NCI-H2029 (cell line): ENCODE measurements around the gene PRKCE.

Source experiments
- DNase-seq: peaks from one replicate; lab custom pipeline; 2025; lab: John Stamatoyannopoulos, UW

Gene PRKCE

DNA sequence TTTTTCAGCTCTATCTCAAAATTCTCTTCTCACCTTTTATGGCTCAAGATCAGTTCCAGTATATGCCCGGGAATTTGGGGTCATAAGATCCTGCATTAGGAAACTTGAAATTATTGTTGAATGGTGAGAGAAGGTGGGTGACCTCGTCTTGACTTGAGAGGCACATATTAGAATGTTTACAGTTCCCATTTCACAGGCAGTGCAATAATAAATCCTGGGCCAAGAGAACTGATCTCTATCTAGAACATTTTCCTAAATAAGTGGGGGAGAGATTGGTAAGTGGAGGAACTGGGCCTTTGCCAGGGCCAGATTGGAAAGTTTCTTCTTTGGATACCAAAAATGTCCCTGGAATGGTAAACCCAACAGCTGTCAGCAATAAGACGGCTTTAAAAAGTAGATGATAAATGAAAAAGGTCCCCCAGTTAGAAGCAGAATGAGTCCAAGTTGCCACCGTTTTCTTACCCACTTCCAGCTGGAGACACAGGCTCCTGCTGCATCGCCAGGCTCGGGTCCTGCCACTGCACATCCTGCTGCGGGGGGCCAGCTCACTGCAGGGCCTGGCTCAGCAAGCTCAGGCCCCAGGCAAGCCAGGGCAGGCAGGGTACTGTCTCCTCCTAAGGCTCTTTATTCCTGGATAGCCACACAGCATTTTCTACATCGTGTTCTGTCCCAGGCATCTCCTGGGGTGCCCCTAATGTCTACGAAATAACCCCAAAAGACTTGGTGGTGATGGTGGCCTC is 519.3 kb downstream of the PRKCE start:
- DNase-seq: no peak

- DNase-seq: no peak
These were observed 520.0 kb downstream of the PRKCE start for GRCh38 chr2:46171411-46171953.

- DNase-seq: no peak
These were observed 520.6 kb downstream of the PRKCE start for GRCh38 chr2:46171996-46172546.

- DNase-seq: no peak
These were observed 521.6 kb downstream of the PRKCE start for GRCh38 chr2:46173030-46173429.

GRCh38 chr2:46173636-46174250 is 522.3 kb downstream of the PRKCE start:
- no peak for DNase-seq

- DNase-seq: no peak
These were observed 523.1 kb downstream of the PRKCE start for GRCh38 chr2:46174345-46175170.

DNA sequence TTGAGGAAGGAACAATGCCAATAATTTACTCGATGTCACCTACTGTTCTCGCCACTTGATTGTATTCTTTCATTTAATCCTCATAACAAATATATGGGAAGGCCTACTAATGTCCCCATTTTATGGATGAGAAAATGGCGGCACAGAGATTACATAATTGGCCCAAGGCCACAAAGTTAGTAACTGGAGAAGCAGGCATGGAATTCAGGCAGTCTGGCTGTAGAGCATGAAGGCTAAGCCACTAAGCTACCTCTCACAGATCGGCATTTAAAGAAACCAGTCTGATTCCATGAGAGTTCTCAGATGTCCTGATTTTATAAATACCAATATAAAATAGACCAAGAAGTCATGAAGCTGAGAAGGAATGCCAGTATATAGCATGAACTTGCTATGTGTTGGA is 523.9 kb downstream of the PRKCE start:
- DNase-seq: no peak

- no peak for DNase-seq
These were observed 526.1 kb downstream of the PRKCE start for GRCh38 chr2:46177461-46178089.

- DNase-seq: no peak
These were observed 527.7 kb downstream of the PRKCE start for GRCh38 chr2:46179037-46179621.

DNA sequence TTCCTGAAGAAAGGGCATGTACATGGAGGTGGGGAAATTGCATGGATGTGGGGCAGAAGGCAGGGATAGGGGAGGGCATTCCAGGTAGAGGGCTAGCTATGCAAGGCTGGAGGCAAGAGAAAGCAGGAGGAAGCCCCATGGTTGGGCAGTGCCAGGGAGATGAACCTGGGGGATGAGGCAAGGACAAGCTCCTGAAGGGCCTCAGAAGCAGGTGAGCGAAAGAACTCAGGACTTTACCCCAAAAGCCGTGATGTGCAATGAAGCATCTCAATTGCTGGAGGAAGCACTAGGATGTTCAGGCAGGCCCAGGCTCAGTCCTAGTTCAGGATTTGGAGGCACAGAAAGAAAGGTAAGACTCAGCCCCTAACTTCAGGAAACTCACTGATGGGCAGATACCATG is 528.7 kb downstream of the PRKCE start:
- no peak for DNase-seq

DNA sequence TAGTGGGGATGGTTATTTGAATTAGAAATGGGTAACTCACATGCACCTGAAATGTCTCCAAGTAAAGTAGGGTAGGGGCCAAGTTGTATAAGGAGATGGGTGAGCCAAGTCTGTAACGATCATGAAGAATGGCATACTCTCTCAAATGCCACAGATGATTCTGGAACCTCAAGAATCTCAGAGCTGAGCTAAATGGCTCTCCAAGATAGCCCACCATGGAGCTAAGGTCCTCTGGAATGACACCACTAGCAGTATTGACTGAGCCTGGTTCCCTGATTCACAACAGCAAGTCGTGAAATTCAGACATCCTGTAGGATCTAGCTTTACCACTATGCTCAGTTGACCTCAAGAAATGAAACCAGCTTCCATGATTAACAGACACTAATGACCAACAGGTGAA is 529.8 kb downstream of the PRKCE start:
- DNase-seq: no peak

DNA sequence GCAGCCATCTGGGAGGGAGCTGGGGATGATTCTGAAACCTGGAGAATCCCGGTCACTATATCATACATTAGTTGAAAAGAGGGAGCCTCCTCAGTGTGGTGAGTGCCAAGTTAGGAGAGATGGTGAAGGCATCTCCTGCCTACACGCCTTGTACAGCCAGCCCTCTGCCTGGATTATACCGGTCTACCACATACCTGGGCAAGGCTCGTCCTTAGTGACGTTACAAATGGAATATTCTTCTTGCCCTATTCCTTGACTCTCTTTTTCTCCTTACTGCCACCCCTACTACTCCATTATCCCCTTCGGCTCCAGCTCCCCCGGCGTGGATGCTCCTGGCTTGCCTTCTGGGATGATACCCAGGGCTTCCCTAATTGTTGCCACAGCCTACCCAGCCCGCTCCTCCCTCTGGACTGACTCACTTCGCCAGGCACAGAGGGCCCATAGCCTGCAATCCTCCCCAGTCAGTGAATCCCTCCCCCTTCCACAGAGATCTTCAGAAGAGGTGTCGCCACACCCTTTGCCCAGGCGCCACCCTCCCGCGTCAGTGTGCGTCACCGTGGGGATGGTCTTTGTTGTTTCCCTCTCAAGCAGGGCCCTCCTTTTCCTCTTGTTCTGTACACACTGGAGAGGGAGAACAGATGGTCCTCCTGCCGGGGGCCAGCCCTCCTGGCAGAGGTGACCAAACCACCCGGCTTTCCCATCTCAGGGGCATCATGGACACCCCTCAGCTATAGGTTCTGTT is 530.5 kb downstream of the PRKCE start:
- peak; percentile 42 for DNase-seq

- DNase-seq: no peak
These were observed 532.0 kb downstream of the PRKCE start for GRCh38 chr2:46183426-46183825.

DNA sequence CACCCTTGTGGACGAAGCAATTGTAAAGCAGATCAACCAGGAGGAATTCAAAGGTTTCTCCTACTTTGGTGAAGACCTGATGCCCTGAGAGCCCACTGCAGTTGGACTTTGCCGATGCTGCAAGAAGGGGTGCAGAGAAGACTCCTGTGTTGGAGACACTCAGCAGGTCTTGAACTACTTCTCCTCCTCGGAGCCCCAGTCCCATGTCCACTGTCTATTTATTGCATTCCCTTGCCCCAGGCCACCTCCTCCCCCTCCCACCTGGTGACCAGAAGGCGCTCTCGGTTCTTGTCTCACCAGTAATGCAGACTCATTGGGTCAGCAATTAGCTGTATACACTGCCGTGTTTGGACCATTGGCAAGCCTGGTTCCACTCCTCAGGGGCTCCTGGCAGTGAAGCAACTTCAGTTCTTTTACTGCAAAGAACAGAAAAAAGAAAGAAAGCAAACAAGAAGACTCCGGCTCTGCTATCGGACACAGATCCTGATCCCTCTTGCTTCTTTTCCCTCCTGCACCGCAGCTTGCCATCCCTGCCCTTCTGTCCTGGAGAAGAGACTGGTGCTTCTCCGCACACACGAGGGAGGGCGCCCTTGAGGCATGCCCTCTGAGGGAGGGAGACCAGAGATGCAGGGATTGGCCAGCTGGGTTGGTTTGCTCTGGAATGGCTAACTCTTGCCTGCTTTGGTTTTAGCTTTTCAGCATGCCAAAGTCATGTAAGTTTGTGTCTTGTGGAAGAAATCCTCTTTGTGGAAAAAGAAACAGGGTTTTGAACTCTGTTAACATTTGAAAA is 533.5 kb downstream of the PRKCE start:
- no peak for DNase-seq

GRCh38 chr2:46187112-46187618 is 535.7 kb downstream of the PRKCE start:
- no peak for DNase-seq

DNA sequence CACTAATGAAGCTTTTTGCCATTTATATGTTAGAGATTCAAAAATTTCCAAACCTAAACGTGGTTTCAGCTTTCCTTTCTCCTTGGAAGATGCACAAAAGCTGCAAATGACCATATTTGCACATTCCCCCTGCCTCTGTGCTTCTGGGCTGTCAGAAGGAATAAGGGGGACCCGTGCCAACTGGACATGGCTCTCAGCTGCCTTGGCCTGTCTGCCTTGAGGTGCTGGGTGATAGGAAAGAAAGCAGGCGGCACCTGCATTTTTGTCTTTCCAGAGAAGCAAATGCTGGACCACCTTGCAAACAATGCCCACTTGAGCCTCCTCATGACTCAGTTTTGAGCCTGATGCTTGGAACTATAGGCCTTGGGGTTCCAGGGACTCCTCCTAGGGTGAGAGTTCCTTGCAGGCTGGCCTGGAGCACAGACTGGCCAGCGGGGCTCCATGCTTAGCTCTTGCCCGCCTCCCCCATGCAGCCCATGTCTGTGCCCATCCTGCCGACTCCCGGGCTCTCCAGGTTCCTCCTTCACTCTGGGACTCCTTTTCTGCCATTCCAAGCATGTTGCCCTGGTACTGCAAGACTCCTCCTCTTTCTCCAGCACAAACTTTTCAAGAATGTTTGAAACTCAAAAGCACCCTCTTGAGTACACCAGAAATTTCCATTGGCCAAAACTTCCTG is 536.7 kb downstream of the PRKCE start:
- no peak for DNase-seq

- no peak for DNase-seq
These were observed 541.9 kb downstream of the PRKCE start for GRCh38 chr2:46193356-46193755.

- no peak for DNase-seq
These were observed 542.4 kb downstream of the PRKCE start for GRCh38 chr2:46193855-46194254.

GRCh38 chr2:46194856-46195255 is 543.4 kb downstream of the PRKCE start:
- no peak for DNase-seq
